ENCODE data around the gene SLC39A9.

SLC39A9 gene

GRCh38 chr14:69356903-69357543 lies 41.5 kb upstream of the SLC39A9 start:
- ChIA-PET CTCF (interaction anchor here (0.6 to 1.1 kb wide), 2 partner anchors 10 to 97 kb away, joined by 3 to 7 read pairs; partner anchors contain the start of gene GALNT16), POLR2A (no interaction called here)
- Histone ChIP-seq H3K4me1 (ENCODE audit: control insufficient read depth, insufficient read depth, low read length) (peaks cover 8% of the 10 kb centered on the region; the same call in 1 of the 2 replicates), H3K36me3 (ENCODE audit: control insufficient read depth in 2 of 2, insufficient read depth in 1 of 2, low read length in 2 of 2) (no peaks in the 10 kb centered on the region), H3K27ac (ENCODE audit: extremely low read depth, low read depth, low read length) (no peak overlapping the region), H3K4me3 (ENCODE audit: low read depth, low read length) (no peak overlapping the region), H3K9me3 (ENCODE audit: control insufficient read depth, insufficient read depth, low read depth, low read length) (no peaks in the 10 kb centered on the region)
- TF ChIP-seq IKZF3 (tag by site-specific recombination; IDR thresholded peaks at IDR 0.05) (no peak), GLIS2 (tag by site-specific recombination; IDR thresholded peaks at IDR 0.05) (no peak), HOXD13 (CRISPR knock-in tag; IDR thresholded peaks at IDR 0.05; ENCODE audit: borderline replicate concordance) (no peak), ZBTB7A (tag by site-specific recombination; IDR thresholded peaks at IDR 0.05; ENCODE audit: low read depth) (no peak), ZNF677 (tag by site-specific recombination; IDR thresholded peaks at IDR 0.05) (no peak), ZNF660 (tag by site-specific recombination; IDR thresholded peaks at IDR 0.05) (no peak), ZNF174 (tag by site-specific recombination; IDR thresholded peaks at IDR 0.05) (no peak), ZNF302 (tag by site-specific recombination; IDR thresholded peaks at IDR 0.05; ENCODE audit: low read depth) (no peak), KLF16 (tag by site-specific recombination; IDR thresholded peaks at IDR 0.05) (no peak), TRIM28 (IDR thresholded peaks at IDR 0.05; ENCODE audit: borderline replicate concordance, low read length) (no peak), ZNF140 (tag by site-specific recombination; IDR thresholded peaks at IDR 0.05) (no peak), GLIS1 (tag by site-specific recombination; IDR thresholded peaks at IDR 0.05) (no peak), OSR2 (tag by site-specific recombination; IDR thresholded peaks at IDR 0.05) (no peak), ZBTB49 (tag by site-specific recombination; IDR thresholded peaks at IDR 0.05; ENCODE audit: low read depth) (no peak), ZNF350 (tag by site-specific recombination; IDR thresholded peaks at IDR 0.05) (no peak), GFI1B (tag by site-specific recombination; IDR thresholded peaks at IDR 0.05) (no peak)

- Histone ChIP-seq H3K4me1 (ENCODE audit: control insufficient read depth, insufficient read depth, low read length) (peaks cover 8% of the 10 kb centered on the region; the same call in 1 of the 2 replicates), H3K36me3 (ENCODE audit: control insufficient read depth in 2 of 2, insufficient read depth in 1 of 2, low read length in 2 of 2) (no peaks in the 10 kb centered on the region), H3K9me3 (ENCODE audit: control insufficient read depth, insufficient read depth, low read depth, low read length) (no peaks in the 10 kb centered on the region), H3K27ac (ENCODE audit: extremely low read depth, low read depth, low read length) (no peak overlapping the region), H3K4me3 (ENCODE audit: low read depth, low read length) (no peak overlapping the region)
- ChIA-PET CTCF (interaction anchor here (0.6 to 1.1 kb wide), 2 partner anchors 11 to 98 kb away, joined by 3 to 7 read pairs; partner anchors contain the start of gene GALNT16), POLR2A (no interaction called here)
- TF ChIP-seq GFI1B (tag by site-specific recombination; IDR thresholded peaks at IDR 0.05), result no peak
- TF ChIP-seq ZNF670 (tag by site-specific recombination; IDR thresholded peaks at IDR 0.05; ENCODE audit: low read depth), result no peak
- no peak for TF ChIP-seq ZNF658 (tag by site-specific recombination; IDR thresholded peaks at IDR 0.05)
- TF ChIP-seq ZNF510 (tag by site-specific recombination; IDR thresholded peaks at IDR 0.05; ENCODE audit: insufficient replicate concordance), result no peak
- TF ChIP-seq ZNF335 (tag by site-specific recombination; conservative IDR thresholded peaks at IDR 0.05), result no peak
- TF ChIP-seq ZNF776 (tag by site-specific recombination; IDR thresholded peaks at IDR 0.05; ENCODE audit: borderline replicate concordance), result no peak
- TF ChIP-seq ZNF433 (tag by site-specific recombination; IDR thresholded peaks at IDR 0.05; ENCODE audit: low read depth), result no peak
- no peak for TF ChIP-seq EGR2 (tag by site-specific recombination; IDR thresholded peaks at IDR 0.05; ENCODE audit: low read depth)
- TF ChIP-seq ZBTB8A (tag by site-specific recombination; IDR thresholded peaks at IDR 0.05), result no peak
- TF ChIP-seq ZNF596 (tag by site-specific recombination; IDR thresholded peaks at IDR 0.05), result no peak
- TF ChIP-seq ZNF785 (tag by site-specific recombination; IDR thresholded peaks at IDR 0.05), result no peak
- no peak for TF ChIP-seq ZNF521 (tag by site-specific recombination; IDR thresholded peaks at IDR 0.05)
- TF ChIP-seq ZSCAN16 (tag by site-specific recombination; IDR thresholded peaks at IDR 0.05), result no peak
- TF ChIP-seq SETDB1 (IDR thresholded peaks at IDR 0.05; ENCODE audit: insufficient read length, low read length), result no peak
- TF ChIP-seq ZFP37 (tag by site-specific recombination; IDR thresholded peaks at IDR 0.05), result no peak
Observed at GRCh38 chr14:69357544-69358200, 40.8 kb upstream of the SLC39A9 start.

Measured in HEK293 (cell line).